GM23338 (cell line): Measurements from ENCODE around the gene ACTL6A.

Experiments
- CREB1 ChIP-seq: fragments of 250-450 bp; sonication (Bioruptor Pico); IDR thresholded peaks from 2 replicates; pipeline ENCODE4 v1.5.0; 2020; ENCODE audit warnings: low read depth, mild to moderate bottlenecking, moderate library complexity
- EZH2 ChIP-seq: fragments of 200-600 bp; sonication (generic); IDR thresholded peaks from one replicate; pipeline ENCODE4 v1.8.0; 2017; ENCODE audit warnings: antibody characterized with exemption, mild to moderate bottlenecking, low read depth; ENCODE audit not compliant: unreplicated experiment
- EZH2phosphoT487 ChIP-seq: fragments of 200-600 bp; sonication (generic); IDR thresholded peaks from one replicate; pipeline ENCODE4 v1.8.1; 2018; ENCODE audit warnings: antibody characterized with exemption; ENCODE audit not compliant: unreplicated experiment
- JUNB ChIP-seq: IDR thresholded peaks from one replicate; pipeline ENCODE4 v1.6.1; 2016; ENCODE audit warnings: antibody characterized with exemption; ENCODE audit not compliant: unreplicated experiment
- POLR2AphosphoS5 ChIP-seq: IDR thresholded peaks from 2 replicates; pipeline ENCODE4 v1.6.1; 2016; ENCODE audit warnings: antibody characterized with exemption, low read depth
- STAT1 ChIP-seq: IDR thresholded peaks from one replicate; pipeline ENCODE4 v1.6.1; 2016; ENCODE audit warnings: antibody characterized with exemption; ENCODE audit not compliant: unreplicated experiment
- TF ChIP-seq, protein P1 (sequence below), 2 experiments: fragments of 200-600 bp in 1 of 2; sonication (generic) in 1 of 2; conservative IDR thresholded peaks; 2 replicates each; pipeline versions ENCODE4 v1.5.1 to v1.6.1; 2016 to 2017; ENCODE audit warnings: antibody characterized with exemption in 2 of 2, low read depth in 2 of 2, mild to moderate bottlenecking in 2 of 2, moderate library complexity in 1 of 2
- TF ChIP-seq, protein P2 (sequence below): IDR thresholded peaks from one replicate; pipeline ENCODE4 v1.6.1; 2018; ENCODE audit warnings: antibody characterized with exemption; ENCODE audit not compliant: unreplicated experiment

DNA sequence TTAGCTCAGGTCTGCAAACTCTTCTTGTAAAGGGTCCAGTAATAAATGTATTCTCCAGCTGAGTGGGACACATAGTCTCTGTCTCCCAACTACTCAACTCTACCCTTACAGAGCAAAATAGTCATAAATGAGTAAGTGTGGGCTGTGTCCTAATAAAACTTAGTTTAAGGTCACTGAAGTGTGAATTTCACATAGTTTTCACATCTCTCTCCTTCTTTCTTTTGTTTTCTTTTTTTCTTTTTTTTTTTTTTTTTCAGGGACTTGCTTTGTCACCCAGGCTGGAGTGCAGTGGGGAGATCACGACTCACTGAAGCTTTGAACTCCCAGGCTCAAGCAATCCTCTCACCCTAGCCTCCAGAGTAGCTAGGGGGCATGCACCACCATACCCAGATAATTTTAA is 1.9 kb upstream of the ACTL6A start:
- TF ChIP-seq, protein P1, sequence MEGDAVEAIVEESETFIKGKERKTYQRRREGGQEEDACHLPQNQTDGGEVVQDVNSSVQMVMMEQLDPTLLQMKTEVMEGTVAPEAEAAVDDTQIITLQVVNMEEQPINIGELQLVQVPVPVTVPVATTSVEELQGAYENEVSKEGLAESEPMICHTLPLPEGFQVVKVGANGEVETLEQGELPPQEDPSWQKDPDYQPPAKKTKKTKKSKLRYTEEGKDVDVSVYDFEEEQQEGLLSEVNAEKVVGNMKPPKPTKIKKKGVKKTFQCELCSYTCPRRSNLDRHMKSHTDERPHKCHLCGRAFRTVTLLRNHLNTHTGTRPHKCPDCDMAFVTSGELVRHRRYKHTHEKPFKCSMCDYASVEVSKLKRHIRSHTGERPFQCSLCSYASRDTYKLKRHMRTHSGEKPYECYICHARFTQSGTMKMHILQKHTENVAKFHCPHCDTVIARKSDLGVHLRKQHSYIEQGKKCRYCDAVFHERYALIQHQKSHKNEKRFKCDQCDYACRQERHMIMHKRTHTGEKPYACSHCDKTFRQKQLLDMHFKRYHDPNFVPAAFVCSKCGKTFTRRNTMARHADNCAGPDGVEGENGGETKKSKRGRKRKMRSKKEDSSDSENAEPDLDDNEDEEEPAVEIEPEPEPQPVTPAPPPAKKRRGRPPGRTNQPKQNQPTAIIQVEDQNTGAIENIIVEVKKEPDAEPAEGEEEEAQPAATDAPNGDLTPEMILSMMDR (conservative IDR thresholded peaks at IDR 0.05; ENCODE audit: low read depth in 2 of 2), result no peak
- TF ChIP-seq EZH2phosphoT487, result no peak
- TF ChIP-seq POLR2AphosphoS5, result no peak
- TF ChIP-seq, protein P2, sequence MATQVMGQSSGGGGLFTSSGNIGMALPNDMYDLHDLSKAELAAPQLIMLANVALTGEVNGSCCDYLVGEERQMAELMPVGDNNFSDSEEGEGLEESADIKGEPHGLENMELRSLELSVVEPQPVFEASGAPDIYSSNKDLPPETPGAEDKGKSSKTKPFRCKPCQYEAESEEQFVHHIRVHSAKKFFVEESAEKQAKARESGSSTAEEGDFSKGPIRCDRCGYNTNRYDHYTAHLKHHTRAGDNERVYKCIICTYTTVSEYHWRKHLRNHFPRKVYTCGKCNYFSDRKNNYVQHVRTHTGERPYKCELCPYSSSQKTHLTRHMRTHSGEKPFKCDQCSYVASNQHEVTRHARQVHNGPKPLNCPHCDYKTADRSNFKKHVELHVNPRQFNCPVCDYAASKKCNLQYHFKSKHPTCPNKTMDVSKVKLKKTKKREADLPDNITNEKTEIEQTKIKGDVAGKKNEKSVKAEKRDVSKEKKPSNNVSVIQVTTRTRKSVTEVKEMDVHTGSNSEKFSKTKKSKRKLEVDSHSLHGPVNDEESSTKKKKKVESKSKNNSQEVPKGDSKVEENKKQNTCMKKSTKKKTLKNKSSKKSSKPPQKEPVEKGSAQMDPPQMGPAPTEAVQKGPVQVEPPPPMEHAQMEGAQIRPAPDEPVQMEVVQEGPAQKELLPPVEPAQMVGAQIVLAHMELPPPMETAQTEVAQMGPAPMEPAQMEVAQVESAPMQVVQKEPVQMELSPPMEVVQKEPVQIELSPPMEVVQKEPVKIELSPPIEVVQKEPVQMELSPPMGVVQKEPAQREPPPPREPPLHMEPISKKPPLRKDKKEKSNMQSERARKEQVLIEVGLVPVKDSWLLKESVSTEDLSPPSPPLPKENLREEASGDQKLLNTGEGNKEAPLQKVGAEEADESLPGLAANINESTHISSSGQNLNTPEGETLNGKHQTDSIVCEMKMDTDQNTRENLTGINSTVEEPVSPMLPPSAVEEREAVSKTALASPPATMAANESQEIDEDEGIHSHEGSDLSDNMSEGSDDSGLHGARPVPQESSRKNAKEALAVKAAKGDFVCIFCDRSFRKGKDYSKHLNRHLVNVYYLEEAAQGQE, result no peak
- TF ChIP-seq STAT1, result no peak
- no peak for TF ChIP-seq EZH2
- TF ChIP-seq JUNB, result no peak
- no peak for TF ChIP-seq CREB1 (CRISPR knock-in tag)
